Astrocyte of the cerebellum (primary cell): ENCODE measurements around the gene MRPL11.

ENCODE experiments used
- DNase-seq: peaks from one replicate; pipeline ENCODE4 v3.0.0-alpha.2; 2011; ENCODE audit warnings: low read depth
- H3K4me3 ChIP-seq: 2 replicates; pipeline ENCODE4 v1.5.1; 2011; ENCODE audit warnings: mild to moderate bottlenecking, low read depth, low read length, moderate library complexity
- CTCF ChIP-seq: IDR thresholded peaks from 2 replicates; pipeline ENCODE4 v1.5.1; 2012; ENCODE audit warnings: low read length, low read depth, moderate library complexity, mild to moderate bottlenecking; ENCODE audit errors: missing control alignments
- in situ Hi-C: cut with HindIII; loops from 2 replicates; pipeline ENCODE4 v1.10.0; 2017; ENCODE audit warnings: low sequenced_read_pairs

Gene MRPL11

GRCh38 chr11:66414120-66414934 is 24.3 kb downstream of the MRPL11 start:
- in situ Hi-C loops: no loop called here
- TF ChIP-seq CTCF: no peak
- H3K4me3 ChIP-seq: no peak overlapping the region
- DNase-seq: no peak

GRCh38 chr11:66413167-66413566 is 25.5 kb downstream of the MRPL11 start:
- no peak for TF ChIP-seq CTCF
- in situ Hi-C loops: no loop called here
- DNase-seq: no peak
- H3K4me3 ChIP-seq: no peak overlapping the region

DNA sequence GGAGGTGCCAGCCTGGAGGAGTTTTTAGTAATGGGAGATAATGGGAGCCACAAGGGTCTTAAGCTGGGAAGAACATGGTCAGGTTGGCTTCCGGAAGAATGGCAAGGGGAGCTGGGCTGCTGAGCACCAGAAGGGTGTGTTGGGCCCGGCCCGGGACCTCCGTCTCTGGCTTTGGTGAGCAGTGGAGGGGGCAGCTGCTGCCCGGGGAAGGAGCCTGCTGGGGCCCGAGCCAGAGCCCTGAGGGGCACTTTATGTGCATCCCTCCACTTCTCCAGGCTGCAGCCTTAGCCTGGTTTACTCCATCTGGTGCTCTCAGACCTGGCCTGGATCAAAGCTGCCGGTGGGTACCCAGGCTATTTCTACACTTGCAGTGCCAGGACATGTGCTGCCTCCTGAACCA is 26.5 kb downstream of the MRPL11 start:
- in situ Hi-C loops: no loop called here
- no peak for DNase-seq
- H3K4me3 ChIP-seq: no peak overlapping the region
- TF ChIP-seq CTCF: no peak

GRCh38 chr11:66411323-66411722 is 27.3 kb downstream of the MRPL11 start:
- no peak for DNase-seq
- TF ChIP-seq CTCF: no peak
- in situ Hi-C loops: no loop called here
- no peak overlapping the region for H3K4me3 ChIP-seq

- TF ChIP-seq CTCF: no peak
- DNase-seq: no peak
- H3K4me3 ChIP-seq: no peak overlapping the region
- in situ Hi-C loops: no loop called here
These were observed 28.5 kb downstream of the MRPL11 start for GRCh38 chr11:66410191-66410590.

DNA sequence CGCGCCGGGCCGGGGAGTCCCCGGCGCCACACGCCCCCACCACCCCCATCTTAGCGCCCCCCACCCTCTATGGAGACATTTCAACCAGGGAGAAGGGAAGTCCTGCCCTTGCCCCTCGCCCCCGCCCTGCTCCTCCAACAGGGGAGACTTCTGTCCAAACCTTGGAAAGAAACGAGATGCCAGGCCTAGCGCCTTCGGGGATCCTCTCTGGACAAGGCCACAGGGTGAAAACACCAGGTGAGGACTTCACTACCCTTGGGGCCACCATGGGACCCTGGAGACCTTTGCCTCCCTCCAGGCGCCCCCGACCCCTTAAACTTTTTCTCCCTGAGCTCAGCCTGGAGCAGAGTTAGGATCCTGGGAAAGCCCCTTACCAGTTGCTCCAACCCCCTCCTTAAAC is 29.4 kb downstream of the MRPL11 start:
- in situ Hi-C loops: no loop called here
- H3K4me3 ChIP-seq: no peak overlapping the region
- DNase-seq: no peak

More for the DNA sequence above, 29.4 kb downstream of the MRPL11 start:
- TF ChIP-seq CTCF: no peak
